OCI-M1 (cell line): ENCODE measurements around the gene EFCAB11.
A peak's percentile ranks its signal among the peaks of the same experiment; 100 is the strongest.

ENCODE experiments used
- DNase-seq: peaks from one replicate; lab custom pipeline; 2025; lab: John Stamatoyannopoulos, UW

Gene EFCAB11

GRCh38 chr14:89767861-89768268 lies 186.7 kb downstream of the EFCAB11 start:
- peak; percentile 37 for DNase-seq

GRCh38 chr14:89767131-89767530 lies 187.4 kb downstream of the EFCAB11 start:
- DNase-seq = no peak

- no peak for DNase-seq
These were observed 189.2 kb downstream of the EFCAB11 start for GRCh38 chr14:89765346-89765745.

GRCh38 chr14:89760086-89760485 lies 194.4 kb downstream of the EFCAB11 start:
- no peak for DNase-seq

GRCh38 chr14:89757313-89757939 lies 197.1 kb downstream of the EFCAB11 start:
- no peak for DNase-seq

GRCh38 chr14:89755816-89756215 lies 198.7 kb downstream of the EFCAB11 start:
- DNase-seq = no peak

GRCh38 chr14:89753828-89754412 lies 200.6 kb downstream of the EFCAB11 start:
- no peak for DNase-seq

GRCh38 chr14:89750908-89751392 lies 203.6 kb downstream of the EFCAB11 start:
- no peak for DNase-seq

GRCh38 chr14:89750281-89750755 lies 204.2 kb downstream of the EFCAB11 start:
- no peak for DNase-seq

- no peak for DNase-seq
These were observed 206.5 kb downstream of the EFCAB11 start for GRCh38 chr14:89748004-89748403.

GRCh38 chr14:89747126-89747525 lies 207.4 kb downstream of the EFCAB11 start:
- no peak for DNase-seq

- DNase-seq = no peak
These were observed 207.9 kb downstream of the EFCAB11 start for GRCh38 chr14:89746654-89747053.

- no peak for DNase-seq
These were observed 208.4 kb downstream of the EFCAB11 start for GRCh38 chr14:89746135-89746534.
